ENCODE measurements around the gene ZNF124.

ZNF124 gene

DNA sequence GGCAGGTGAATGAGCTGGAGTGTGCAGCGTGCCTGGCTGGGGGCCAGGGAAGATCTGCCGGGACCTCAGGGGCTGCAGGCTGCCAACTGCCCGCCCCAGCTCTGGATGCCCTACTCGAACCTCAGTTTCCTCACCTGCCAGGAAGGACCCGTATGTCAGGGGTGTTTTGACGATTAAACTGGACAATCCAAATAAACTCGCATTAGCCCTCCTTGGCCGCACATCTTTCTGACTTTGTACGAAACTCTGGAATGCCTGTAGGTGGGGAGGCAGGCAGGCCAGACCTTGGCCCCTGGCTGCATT is 59.4 kb downstream of the ZNF124 start:
- DNase-seq (ENCODE audit: low read depth), result no peak

DNA sequence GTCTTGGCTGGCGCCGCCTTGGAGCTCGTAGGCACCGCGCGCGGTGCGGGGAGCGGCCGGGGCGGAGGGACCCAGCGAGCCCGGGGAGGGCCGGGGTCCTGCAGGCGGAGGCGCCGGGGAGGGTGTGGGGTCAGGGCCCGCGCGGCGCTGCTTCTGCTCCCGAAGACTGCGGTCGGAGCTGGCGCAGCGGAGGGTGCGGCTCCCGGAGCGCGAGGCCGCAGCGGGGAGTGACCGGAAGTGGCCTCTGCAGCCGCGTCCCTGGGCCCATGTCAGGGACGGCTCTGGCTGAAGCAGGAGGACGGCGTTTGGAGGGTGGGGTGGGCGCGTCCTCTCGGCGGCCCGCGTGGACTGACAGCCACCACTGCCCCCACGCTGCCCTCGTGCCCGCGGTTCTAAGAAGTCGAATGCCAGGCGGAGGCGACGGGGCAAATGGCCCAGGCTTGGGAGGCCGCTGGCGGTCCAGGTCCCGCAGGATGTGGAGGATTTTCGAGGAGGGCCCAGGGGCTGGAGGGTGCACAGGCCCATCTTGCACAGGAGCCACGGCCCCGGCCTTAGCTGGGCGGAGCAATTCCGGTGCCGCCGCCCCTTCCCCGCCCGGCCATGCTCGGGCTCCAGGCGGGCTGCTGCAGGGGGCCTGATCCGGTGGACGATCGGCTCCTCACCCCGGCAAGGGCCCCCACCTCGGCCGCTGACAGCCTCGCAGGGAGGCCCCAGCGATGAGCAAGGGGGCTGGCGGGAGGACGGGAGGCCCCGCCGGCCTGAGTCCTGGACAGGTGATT is 59.9 kb downstream of the ZNF124 start:
- peak; percentile 73 for DNase-seq (ENCODE audit: low read depth)

DNA sequence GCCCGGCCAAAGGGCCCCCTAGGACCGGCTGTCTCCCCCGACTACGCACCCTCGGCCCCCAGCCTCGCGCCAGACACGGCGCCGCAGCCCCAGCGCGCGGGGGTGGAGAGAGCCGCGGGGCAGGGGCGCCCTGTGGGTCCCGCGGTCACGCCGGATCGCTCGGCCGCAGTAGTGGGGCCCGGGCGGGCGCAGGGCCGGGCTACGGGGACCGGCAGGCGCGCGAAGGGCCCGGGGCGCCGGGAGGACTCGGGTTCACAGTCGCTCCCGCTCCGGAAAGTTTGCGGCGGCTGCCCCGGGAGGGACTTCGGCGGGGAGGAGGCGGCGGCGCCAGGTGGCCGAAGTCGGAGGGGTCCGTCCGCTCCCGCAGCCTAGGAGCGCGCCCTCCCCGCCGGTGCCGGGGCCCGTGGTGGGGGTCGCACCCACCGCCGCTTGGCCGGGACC is 60.5 kb downstream of the ZNF124 start:
- DNase-seq (ENCODE audit: low read depth), result no peak

DNA sequence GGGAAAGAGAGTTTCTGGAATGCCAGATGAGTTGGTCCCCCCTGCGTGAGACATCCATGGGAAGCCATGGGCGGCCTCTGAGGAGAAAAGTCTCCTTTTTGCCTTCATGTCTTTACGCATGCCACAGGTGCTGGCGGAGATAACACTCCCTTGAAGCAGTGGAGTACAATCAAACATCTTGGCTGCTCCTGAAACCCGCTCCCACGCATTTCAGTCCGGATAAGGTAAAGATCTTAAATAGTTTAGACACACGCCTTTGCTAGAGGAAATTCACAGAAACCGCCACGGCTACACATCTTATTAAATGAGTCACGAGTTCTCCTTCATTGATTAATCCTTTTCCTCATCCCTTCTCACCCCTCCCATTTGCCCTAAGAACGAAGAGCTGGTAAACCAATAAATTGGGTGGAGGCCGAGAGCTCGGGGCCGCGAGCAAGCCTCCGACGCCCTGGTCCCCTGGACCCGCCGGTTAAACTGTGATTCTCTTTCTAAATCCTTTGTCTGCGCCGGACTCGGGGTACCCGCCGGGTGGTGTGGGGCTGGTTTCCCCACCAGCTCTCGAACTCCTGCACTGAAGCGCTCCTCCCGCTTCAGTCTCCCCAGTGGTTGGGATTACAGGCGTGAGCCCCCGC is 61.1 kb downstream of the ZNF124 start:
- DNase-seq (ENCODE audit: low read depth), result no peak

DNA sequence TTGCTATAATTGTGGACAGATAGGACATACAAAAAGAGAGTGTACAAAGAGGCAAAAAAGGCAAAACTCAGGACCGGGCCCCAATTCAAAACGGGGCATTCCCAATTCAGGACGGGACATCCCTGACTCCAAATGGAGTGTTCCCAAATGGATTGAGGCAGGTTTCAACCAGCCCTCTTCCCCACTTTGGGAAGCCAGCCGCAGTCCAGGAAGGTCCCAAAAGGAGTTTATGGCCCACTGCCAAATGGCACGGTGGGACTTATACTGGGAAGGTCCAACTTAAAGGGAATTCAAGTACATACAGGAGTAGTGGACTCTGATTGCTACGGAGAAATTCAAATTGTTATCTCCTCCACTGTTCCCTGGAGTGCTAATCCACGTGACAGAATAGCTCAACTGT is 64.1 kb downstream of the ZNF124 start:
- no peak for DNase-seq (ENCODE audit: low read depth)

DNA sequence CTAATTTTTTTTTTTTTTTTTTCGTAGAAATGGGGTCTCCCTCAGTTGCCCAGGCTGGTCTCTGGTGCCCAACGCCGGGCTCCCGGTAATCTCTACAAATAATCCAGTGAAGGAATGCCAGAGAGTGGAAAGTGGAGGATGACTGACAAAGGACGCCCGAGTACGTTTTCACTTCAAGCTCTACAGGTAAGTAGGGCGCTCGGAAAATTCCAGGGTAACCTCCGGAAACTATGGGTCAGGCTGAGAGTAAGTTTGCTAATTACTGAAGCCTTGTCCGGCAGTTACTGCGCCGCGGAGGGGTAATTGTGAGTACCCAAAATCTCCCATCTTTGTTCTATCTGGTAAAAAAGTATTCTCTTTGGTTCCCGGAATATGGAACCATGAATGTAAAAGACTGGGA is 65.9 kb downstream of the ZNF124 start:
- no peak for DNase-seq (ENCODE audit: low read depth)

All from fibroblast of gingiva (primary cell).